GM21723 (cell line): ENCODE measurements around the gene TEX52.

Experiments used
- ATAC-seq: cut with Tn5 transposase; IDR thresholded peaks from one replicate; pipeline ENCODE4 v1.9.1; 2021; ENCODE audit warnings: mild to moderate bottlenecking, moderate library complexity; ENCODE audit not compliant: unreplicated experiment

TEX52 gene

GRCh38 chr12:2801044-2801783, 55.6 kb downstream of the TEX52 start:
- ATAC-seq, result no peak

- no peak for ATAC-seq
These were observed 56.7 kb downstream of the TEX52 start for GRCh38 chr12:2800046-2800570.
